Hindlimb muscle (tissue), 1 donor: Measurements from ENCODE around the gene UBL4B. TPM values are rescaled to one million over a fixed set of nuclear protein-coding genes. Genes with fewer than 3 reads are reported as not detected.

Experiments used
- DNase-seq: peaks from one replicate; pipeline ENCODE4 v3.0.0-alpha.2; 2013
- polyA plus RNA-seq: library from polyadenylated mRNA; unstranded; fragments of 120-200 nt; gene quantifications from one replicate; pipeline ENCODE4 v1.2.1, GENCODE V29; 2013; ENCODE audit not compliant: insufficient read length

UBL4B gene
- polyA plus RNA-seq, 1 donor = not detected

- no peak for DNase-seq
Measured at GRCh38 chr1:110085671-110086070, 26.6 kb upstream of the UBL4B start.

- no peak for DNase-seq
Measured at GRCh38 chr1:110086961-110087360, 25.3 kb upstream of the UBL4B start.

GRCh38 chr1:110087812-110088738 lies 24.2 kb upstream of the UBL4B start:
- DNase-seq = peak; percentile 36

GRCh38 chr1:110088739-110089316 lies 23.4 kb upstream of the UBL4B start:
- DNase-seq = no peak

- no peak for DNase-seq
Measured at GRCh38 chr1:110089561-110090275, 22.5 kb upstream of the UBL4B start.

GRCh38 chr1:110091381-110091780 lies 20.9 kb upstream of the UBL4B start:
- DNase-seq = no peak

GRCh38 chr1:110091791-110092190 lies 20.5 kb upstream of the UBL4B start:
- DNase-seq = no peak

GRCh38 chr1:110092991-110093390 lies 19.3 kb upstream of the UBL4B start:
- no peak for DNase-seq

GRCh38 chr1:110094931-110095654 lies 17.1 kb upstream of the UBL4B start:
- DNase-seq = no peak

GRCh38 chr1:110097507-110098221 lies 14.6 kb upstream of the UBL4B start:
- DNase-seq = no peak

GRCh38 chr1:110098222-110099026 lies 13.8 kb upstream of the UBL4B start:
- DNase-seq = no peak

- no peak for DNase-seq
Measured at GRCh38 chr1:110100335-110100734, 11.9 kb upstream of the UBL4B start.

GRCh38 chr1:110102081-110102480 lies 10.2 kb upstream of the UBL4B start:
- DNase-seq = no peak

- peak; percentile 64 for DNase-seq
Measured at GRCh38 chr1:110106013-110106941, 6.0 kb upstream of the UBL4B start.

- no peak for DNase-seq
Measured at GRCh38 chr1:110107867-110108469, 4.3 kb upstream of the UBL4B start.

- no peak for DNase-seq
Measured at GRCh38 chr1:110111081-110111480, 1.2 kb upstream of the UBL4B start.

GRCh38 chr1:110112656-110113055 lies 413 bp downstream of the UBL4B start:
- DNase-seq = no peak

- DNase-seq = no peak
Measured at GRCh38 chr1:110113551-110113950, 1.3 kb downstream of the UBL4B start.

- no peak for DNase-seq
Measured at GRCh38 chr1:110114173-110114572, 1.9 kb downstream of the UBL4B start.

GRCh38 chr1:110114784-110115183 lies 2.5 kb downstream of the UBL4B start:
- DNase-seq = no peak
